Hindlimb muscle (tissue), 1 donor: ENCODE data around the gene MSI2. TPM values are rescaled to one million over a fixed set of nuclear protein-coding genes. Genes with fewer than 3 reads are reported as not detected.

ENCODE experiments used
- DNase-seq: peaks from one replicate; pipeline ENCODE4 v3.0.0-alpha.2; 2013
- polyA plus RNA-seq: library from polyadenylated mRNA; unstranded; fragments of 120-200 nt; gene quantifications from one replicate; pipeline ENCODE4 v1.2.1, GENCODE V29; 2013; ENCODE audit not compliant: insufficient read length

MSI2 gene
- polyA plus RNA-seq, 1 donor, result 33.6 TPM

DNA sequence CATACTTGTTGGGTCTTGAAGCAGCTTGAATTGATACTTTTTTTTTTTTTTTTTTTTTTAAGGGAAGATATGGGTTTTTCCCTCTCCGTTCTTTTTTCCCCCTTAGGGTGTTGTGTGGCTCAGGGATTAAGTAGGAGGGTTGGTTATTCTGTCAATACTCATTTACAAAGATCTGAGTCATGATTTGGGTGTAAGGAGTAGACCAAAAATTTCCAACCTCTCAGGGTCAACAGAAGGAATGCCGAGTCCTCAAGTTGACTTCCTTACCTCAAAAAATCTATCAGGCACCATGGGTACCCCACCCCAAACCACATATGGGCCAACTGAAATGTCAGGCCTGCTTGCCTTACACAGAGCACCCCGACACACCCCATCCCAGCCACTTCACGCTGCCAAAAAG lies 258.3 kb downstream of the MSI2 start:
- DNase-seq, result no peak

DNA sequence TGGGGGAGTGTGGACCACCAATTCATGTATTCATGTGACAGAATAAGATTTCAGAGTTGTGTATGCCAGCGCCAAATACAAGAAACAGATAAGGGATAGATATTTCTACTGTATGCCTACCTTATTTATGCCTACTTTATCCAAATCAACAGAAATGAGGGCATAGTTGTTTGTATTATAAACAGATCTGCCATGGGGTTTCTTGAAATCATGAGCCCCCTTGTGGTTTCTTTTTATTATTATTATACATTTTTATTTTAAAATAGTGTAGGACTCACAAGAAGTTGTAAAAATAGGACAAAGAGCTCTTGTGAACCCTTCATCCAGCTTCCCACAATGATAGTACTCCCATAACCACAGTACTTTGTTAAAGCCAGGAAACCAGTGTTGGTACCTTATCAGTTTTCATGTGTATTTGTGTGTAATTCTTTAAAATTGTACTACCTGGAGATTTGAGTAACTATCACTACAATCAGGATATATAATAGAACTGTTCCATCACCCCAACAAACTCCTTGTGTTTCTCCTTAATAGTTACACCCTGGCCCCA lies 259.4 kb downstream of the MSI2 start:
- DNase-seq, result no peak

DNA sequence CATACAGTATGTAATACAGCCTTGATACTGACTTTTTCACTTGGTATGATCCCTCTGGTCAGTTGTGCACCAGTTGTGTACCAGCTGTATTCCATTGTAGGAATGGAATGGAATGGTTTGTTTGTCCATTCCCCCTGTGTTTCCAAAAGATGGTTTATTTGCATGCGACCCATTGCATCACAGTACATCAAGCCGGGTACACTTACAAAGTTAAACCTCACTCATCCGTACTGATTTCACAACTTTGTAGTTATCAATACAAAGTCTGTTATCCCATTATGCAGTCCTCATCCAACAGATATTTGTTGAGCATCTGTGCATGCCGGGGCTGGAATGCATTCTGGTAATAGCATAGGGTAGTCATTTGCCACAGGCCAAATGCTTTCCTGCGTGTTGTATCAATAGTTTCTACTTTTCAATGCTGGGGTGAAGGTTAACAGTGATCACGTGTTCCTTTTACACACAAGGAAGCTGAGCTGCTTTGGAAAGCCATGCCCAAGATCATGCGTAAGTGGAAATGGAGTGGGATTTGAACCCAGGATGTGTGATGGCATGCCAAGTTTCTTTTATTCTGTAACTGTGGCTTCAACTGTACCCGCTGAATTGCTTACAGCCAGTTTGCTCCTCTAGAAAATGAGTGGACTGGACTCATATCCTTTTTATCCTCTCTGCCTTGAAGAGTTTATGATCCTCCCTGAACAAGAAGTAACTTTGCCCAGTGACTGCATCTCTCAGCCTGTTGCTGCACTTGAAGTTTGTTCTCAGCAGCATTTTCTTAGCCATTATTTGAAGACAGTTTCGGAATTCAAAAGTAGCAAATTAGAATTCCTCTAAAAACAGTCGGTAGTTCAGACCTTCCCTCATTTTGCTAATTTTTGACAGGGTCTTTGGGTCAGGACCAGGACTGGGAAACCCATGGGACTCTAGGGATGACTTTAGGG lies 260.2 kb downstream of the MSI2 start:
- no peak for DNase-seq

GRCh38 chr17:57517273-57517631 lies 260.9 kb downstream of the MSI2 start:
- no peak for DNase-seq

- DNase-seq, result no peak
Observed at GRCh38 chr17:57517632-57518456, 261.5 kb downstream of the MSI2 start.

- no peak for DNase-seq
Observed at GRCh38 chr17:57518587-57519581, 262.6 kb downstream of the MSI2 start.

- DNase-seq, result no peak
Observed at GRCh38 chr17:57519800-57520199, 263.5 kb downstream of the MSI2 start.

- no peak for DNase-seq
Observed at GRCh38 chr17:57521606-57522005, 265.3 kb downstream of the MSI2 start.

DNA sequence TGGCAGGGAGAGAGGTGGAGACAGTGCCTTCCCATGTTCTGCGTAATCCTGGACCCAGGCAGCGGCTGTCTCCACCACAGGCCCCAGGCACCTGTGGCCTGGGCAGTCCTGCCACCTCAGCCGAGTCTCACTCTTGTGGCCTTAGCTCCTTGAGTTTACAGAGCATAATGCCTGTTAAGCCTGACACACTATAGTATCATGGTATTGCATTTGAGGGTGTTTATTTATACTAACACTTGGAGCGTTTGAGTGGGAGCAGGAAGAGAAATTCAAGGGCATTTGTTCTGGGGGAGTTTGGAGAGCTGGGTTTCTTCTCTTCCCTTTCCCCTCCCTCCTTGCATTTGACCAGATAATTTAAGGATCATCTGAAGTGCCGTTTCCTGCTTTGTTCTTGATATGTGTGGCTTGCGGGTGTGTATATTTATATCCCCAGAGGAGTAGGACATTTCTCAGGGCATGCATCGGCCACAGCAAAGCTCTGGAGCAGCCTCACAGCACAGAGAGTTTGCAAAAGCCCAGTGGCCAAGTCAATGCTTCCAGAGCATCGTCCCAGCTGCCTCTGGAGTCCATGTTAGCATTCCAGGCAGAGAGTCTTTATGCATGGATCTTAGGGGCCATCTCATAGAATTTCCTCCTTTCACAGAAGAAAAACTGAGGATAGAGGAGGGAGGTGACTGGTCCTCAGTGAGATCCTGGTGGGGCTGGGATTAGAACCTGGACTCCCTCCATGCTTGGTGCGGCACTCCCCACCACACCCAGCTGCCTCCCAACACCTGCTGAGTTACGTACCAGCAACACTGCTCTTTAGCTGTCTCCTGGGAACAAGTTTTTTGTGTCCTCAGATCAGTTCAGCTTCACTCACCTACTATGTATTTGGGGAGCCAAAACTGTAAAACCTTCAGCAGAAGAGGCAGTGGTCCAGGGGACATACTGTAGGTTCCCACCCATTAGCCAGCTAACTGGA lies 266.0 kb downstream of the MSI2 start:
- no peak for DNase-seq

- no peak for DNase-seq
Observed at GRCh38 chr17:57523926-57524632, 267.8 kb downstream of the MSI2 start.

GRCh38 chr17:57524839-57525568 lies 268.7 kb downstream of the MSI2 start:
- DNase-seq, result no peak

GRCh38 chr17:57527221-57528057 lies 271.1 kb downstream of the MSI2 start:
- DNase-seq, result no peak

DNA sequence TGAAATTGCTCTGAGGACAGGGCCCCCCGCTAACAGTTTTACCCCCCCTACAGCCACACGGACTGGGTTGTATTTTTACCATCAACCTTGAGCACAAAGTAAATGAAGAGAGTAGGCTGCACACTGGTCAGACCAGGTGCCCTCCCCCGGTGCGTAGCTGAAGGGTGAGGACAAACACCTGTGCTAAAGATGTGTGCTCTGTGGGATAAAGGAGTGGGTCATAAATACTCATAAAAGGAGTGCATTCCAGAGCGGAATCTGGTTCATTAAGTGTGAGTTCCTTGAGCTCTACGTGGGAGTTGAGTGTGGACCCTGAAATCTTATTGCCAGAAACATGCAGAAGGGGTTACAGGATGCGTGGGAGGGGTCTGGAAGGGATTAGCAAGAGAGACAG lies 271.7 kb downstream of the MSI2 start:
- DNase-seq, result no peak

GRCh38 chr17:57530026-57530425 lies 273.7 kb downstream of the MSI2 start:
- DNase-seq, result no peak

- no peak for DNase-seq
Observed at GRCh38 chr17:57530508-57530907, 274.2 kb downstream of the MSI2 start.

DNA sequence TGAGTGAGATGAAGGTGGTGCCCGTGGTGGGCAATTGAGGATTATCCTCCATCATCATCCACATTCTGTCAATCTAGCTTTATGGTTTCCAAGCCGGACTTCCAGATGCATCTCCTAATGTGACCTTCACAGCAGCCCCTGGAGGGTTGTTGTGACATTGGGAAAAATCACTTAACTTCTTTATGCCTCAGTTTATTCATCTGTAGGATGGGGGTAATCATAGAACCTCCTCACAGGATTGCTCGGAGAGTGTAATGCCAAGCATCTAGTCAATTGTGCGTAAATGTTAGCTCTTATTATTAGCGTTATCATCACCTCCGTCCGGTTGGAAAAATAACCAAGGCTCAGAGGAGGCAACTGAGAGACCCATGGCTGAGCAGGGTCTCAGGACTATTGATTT lies 274.8 kb downstream of the MSI2 start:
- no peak for DNase-seq

GRCh38 chr17:57531648-57532504 lies 275.6 kb downstream of the MSI2 start:
- no peak for DNase-seq

DNA sequence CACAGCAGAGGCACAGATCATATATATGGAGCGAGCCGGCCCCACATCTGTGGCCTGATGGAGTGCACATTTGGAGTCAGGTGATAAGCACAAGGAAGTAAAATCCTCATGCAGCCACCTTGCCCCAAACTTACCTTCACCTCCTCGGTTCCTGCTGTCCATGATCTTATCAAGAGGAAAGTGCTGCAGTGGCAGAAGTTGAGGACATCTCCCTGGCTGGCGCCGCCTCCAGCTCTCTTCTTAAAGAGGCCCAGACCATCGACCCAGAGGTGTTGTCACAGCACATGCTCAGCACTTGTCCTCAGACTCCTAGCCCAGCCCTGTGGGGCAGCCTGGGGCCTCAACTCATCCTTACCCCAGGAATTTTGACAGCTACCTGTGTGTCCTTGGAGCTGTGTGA lies 276.2 kb downstream of the MSI2 start:
- DNase-seq, result no peak
